Measurements from ENCODE around the gene MYH14. TPM values are rescaled to one million over a fixed set of nuclear protein-coding genes. Genes with fewer than 3 reads are reported as not detected.
A peak's percentile ranks its signal among the peaks of the same experiment; 100 is the strongest.

Gene MYH14
- total and polyA plus RNA-seq, 9 of the 15 experiments (the other 6 are each of a cell fraction or from before 2014, with no cell fraction given): 0.04 to 0.86 (median 0.19) TPM; not detected in 2

GRCh38 chr19:50329146-50329925, 125.9 kb downstream of the MYH14 start, which contains the start of gene KCNC3 (continued):
- TF ChIP-seq, protein P1, sequence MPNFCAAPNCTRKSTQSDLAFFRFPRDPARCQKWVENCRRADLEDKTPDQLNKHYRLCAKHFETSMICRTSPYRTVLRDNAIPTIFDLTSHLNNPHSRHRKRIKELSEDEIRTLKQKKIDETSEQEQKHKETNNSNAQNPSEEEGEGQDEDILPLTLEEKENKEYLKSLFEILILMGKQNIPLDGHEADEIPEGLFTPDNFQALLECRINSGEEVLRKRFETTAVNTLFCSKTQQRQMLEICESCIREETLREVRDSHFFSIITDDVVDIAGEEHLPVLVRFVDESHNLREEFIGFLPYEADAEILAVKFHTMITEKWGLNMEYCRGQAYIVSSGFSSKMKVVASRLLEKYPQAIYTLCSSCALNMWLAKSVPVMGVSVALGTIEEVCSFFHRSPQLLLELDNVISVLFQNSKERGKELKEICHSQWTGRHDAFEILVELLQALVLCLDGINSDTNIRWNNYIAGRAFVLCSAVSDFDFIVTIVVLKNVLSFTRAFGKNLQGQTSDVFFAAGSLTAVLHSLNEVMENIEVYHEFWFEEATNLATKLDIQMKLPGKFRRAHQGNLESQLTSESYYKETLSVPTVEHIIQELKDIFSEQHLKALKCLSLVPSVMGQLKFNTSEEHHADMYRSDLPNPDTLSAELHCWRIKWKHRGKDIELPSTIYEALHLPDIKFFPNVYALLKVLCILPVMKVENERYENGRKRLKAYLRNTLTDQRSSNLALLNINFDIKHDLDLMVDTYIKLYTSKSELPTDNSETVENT (CRISPR knock-in tag; IDR thresholded peaks at IDR 0.05): peak; percentile 4; the same call in 1 of the 2 replicates
- TF ChIP-seq BCLAF1 (IDR thresholded peaks at IDR 0.05; ENCODE audit: borderline replicate concordance in 1 of 2, control insufficient read depth in 1 of 2, low read depth in 2 of 2, low read length in 1 of 2): 0 out of 4 replicates have a peak, but pooled peaks of 1 of the 2 experiments have one; percentile 56
- TF ChIP-seq TEAD1 (CRISPR knock-in tag; IDR thresholded peaks at IDR 0.05): peak in 1 of 2 experiments; percentile 60; a peak in 1 of 4 replicates
- peak; percentile 23; the same call in 1 of the 2 replicates for TF ChIP-seq HCFC1 (IDR thresholded peaks at IDR 0.05; ENCODE audit: low read depth, low read length)
- no peak for TF ChIP-seq MCM7 (IDR thresholded peaks at IDR 0.05)
- TF ChIP-seq, protein P2, sequence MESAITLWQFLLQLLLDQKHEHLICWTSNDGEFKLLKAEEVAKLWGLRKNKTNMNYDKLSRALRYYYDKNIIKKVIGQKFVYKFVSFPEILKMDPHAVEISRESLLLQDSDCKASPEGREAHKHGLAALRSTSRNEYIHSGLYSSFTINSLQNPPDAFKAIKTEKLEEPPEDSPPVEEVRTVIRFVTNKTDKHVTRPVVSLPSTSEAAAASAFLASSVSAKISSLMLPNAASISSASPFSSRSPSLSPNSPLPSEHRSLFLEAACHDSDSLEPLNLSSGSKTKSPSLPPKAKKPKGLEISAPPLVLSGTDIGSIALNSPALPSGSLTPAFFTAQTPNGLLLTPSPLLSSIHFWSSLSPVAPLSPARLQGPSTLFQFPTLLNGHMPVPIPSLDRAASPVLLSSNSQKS (CRISPR knock-in tag; IDR thresholded peaks at IDR 0.05): no peak
- TF ChIP-seq, protein P3, sequence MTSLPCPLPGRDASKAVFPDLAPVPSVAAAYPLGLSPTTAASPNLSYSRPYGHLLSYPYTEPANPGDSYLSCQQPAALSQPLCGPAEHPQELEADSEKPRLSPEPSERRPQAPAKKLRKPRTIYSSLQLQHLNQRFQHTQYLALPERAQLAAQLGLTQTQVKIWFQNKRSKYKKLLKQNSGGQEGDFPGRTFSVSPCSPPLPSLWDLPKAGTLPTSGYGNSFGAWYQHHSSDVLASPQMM (CRISPR knock-in tag; IDR thresholded peaks at IDR 0.05): no peak
- TF ChIP-seq RNF2 (IDR thresholded peaks at IDR 0.05): 0 out of 2 replicates have a peak, but pooled peaks have one; percentile 38
- TF ChIP-seq HDAC2 (IDR thresholded peaks at IDR 0.05): peak; percentile 89
- peak; percentile 69 for TF ChIP-seq ATF7 (IDR thresholded peaks at IDR 0.05)
- TF ChIP-seq, protein P4, sequence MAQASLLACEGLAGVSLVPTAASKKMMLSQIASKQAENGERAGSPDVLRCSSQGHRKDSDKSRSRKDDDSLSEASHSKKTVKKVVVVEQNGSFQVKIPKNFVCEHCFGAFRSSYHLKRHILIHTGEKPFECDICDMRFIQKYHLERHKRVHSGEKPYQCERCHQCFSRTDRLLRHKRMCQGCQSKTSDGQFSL (CRISPR knock-in tag; IDR thresholded peaks at IDR 0.05): no peak
- TF ChIP-seq, protein P4 (tag; IDR thresholded peaks at IDR 0.05): no peak
- TF ChIP-seq FOXK2 (conservative IDR thresholded peaks at IDR 0.05 in 1 of 2, IDR thresholded peaks at IDR 0.05 in 1 of 2; ENCODE audit: low read depth in 2 of 2): peak in 1 of 2 experiments; percentile 42; a peak in 2 of 4 replicates
- TF ChIP-seq, protein P5, sequence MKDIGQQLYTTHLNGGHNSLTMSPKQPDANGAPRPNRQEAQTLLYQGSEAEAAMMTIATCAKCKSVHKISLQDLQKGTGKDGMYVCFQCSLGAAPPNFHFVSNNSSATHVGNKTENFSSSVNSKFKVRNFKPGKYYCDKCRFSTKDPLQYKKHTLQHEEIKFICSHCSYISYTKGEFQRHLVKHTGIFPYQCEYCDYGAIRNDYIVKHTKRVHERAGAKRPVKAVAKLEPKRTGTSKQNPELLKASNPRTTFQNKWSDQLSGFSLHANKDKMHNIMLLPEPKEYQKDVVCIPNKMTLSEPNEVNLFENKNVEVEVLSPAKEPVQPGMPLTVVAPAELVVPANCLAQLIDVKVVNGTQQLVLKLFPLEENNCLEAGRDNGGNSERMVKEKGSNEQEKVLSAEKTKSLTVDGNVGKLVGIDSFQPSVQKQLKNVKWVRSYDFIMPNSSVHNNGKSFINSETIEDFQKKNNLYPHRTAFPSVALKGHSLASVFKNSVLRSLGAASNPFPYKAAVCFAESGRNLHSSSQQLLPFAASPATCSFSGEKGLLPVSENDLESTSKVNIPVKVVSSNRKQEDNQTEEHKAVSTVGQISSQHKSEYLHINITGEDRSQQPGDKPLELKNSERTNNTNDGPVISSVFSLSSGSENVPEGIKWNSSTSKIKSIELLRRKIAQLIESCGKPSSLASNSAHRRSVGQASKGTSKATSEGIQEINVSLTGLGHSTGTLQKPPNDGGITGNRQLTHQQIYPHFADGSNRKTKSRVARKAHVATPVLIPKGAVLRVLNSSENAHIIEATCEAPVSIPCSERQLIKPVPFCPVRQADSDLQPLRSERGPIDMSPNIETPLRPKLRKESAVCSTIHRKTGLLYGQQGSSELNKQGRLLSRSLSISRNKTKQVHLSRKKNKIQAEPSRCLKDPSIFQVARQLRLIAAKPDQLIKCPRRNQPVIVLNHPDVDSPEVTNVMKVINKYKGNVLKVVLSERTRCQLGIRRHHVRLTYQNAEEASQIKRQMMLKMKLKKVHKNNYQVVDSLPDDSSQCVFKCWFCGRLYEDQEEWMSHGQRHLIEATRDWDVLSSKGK (CRISPR knock-in tag; IDR thresholded peaks at IDR 0.05): no peak

All from K562 (cell line).